GM18507 (cell line): Measurements from ENCODE around the gene FAM53B.

Source experiments
- DNase-seq: peaks from one replicate; pipeline ENCODE4 v3.0.0; 2011; ENCODE audit warnings: low read depth; ENCODE audit not compliant: insufficient read length; ENCODE audit errors: extremely low spot score
- FAIRE-seq: peaks from 2 replicates; lab custom pipeline; 2011; peaks lifted over from hg19 to GRCh38; lab: Jason Lieb, UNC

The FAM53B gene

GRCh38 chr10:124641282-124642087 lies 102.7 kb downstream of the FAM53B start:
- FAIRE-seq (peak; percentile 66), DNase-seq (no peak)

GRCh38 chr10:124640538-124641231 lies 103.5 kb downstream of the FAM53B start:
- DNase-seq = no peak
- peak; percentile 80 for FAIRE-seq

- DNase-seq = no peak
- FAIRE-seq = no peak
Measured at GRCh38 chr10:124640056-124640455, 104.1 kb downstream of the FAM53B start.

- no peak for FAIRE-seq
Measured at GRCh38 chr10:124639646-124640045, 104.5 kb downstream of the FAM53B start.

GRCh38 chr10:124639206-124639605 lies 105.0 kb downstream of the FAM53B start:
- no peak for DNase-seq
- FAIRE-seq = no peak

More at GRCh38 chr10:124639646-124640045, 104.5 kb downstream of the FAM53B start:
- DNase-seq = no peak

- DNase-seq (no peak), FAIRE-seq (no peak)
Measured at GRCh38 chr10:124637746-124638145, 106.4 kb downstream of the FAM53B start.

GRCh38 chr10:124637091-124637700 lies 107.0 kb downstream of the FAM53B start:
- FAIRE-seq = no peak
- DNase-seq = no peak

- DNase-seq (no peak), FAIRE-seq (no peak)
Measured at GRCh38 chr10:124636271-124636995, 107.7 kb downstream of the FAM53B start.

- no peak for DNase-seq
- no peak for FAIRE-seq
Measured at GRCh38 chr10:124632566-124632965, 111.6 kb downstream of the FAM53B start.

- DNase-seq = no peak
- FAIRE-seq = no peak
Measured at GRCh38 chr10:124632064-124632531, 112.1 kb downstream of the FAM53B start.

GRCh38 chr10:124630551-124630950 lies 113.6 kb downstream of the FAM53B start:
- DNase-seq (no peak), FAIRE-seq (no peak)

- DNase-seq = no peak
- FAIRE-seq = no peak
Measured at GRCh38 chr10:124629842-124630241, 114.3 kb downstream of the FAM53B start.

- no peak for DNase-seq
- no peak for FAIRE-seq
Measured at GRCh38 chr10:124629415-124629814, 114.8 kb downstream of the FAM53B start.

- no peak for DNase-seq
- no peak for FAIRE-seq
Measured at GRCh38 chr10:124628676-124629021, 115.5 kb downstream of the FAM53B start.

GRCh38 chr10:124627866-124628675 lies 116.1 kb downstream of the FAM53B start:
- DNase-seq = no peak
- FAIRE-seq = no peak

- FAIRE-seq = peak; percentile 81
- no peak for DNase-seq
Measured at GRCh38 chr10:124626759-124627380, 117.3 kb downstream of the FAM53B start.

GRCh38 chr10:124625831-124626238 lies 118.3 kb downstream of the FAM53B start:
- FAIRE-seq (no peak), DNase-seq (no peak)

GRCh38 chr10:124624895-124625294 lies 119.3 kb downstream of the FAM53B start:
- no peak for FAIRE-seq
- no peak for DNase-seq

- DNase-seq (no peak), FAIRE-seq (no peak)
Measured at GRCh38 chr10:124624466-124624865, 119.7 kb downstream of the FAM53B start.
